Measurements from ENCODE around the gene GBP1.

GBP1 gene

DNA sequence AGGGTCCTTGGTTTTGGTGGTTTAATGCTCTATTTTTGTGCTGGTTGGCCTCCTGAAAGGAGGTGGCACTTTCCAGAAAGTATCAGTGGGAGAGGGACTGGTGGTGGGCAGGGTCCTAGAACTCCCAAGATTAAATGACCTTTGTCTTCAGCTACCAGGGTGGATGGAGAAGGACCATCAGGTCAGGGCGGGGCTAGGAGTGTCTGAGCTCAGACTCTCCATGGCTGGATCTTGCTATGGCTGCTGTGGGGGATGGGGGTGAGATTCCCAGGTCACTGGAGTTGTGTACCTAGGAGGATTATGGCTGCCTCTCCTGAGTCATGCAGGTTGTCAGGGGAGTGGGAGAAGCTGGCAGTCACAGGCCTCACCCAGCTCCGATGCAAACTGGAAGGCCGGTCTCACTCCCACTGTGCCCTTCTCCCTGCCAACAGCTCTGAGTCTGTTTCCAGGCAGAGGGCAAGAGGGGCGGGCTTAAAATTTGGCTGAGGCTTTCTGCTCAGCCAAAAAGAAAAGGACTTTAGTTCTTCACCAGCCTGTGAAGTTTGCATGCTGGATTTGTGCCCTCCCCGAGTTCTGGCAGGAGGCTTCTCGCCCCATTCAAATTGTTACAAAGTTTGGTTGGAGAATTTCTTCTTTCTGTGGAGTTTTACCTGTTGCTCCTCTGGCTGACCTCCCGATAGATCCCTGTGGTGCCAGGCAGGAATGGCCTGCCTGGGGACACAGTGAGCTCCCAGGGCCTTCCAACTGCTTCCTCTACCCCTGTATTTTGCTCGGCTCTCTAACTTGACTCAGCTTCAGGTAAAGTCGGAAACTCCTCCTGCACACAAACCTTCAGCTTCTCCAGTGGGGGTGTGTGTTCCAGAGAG is 59.5 kb downstream of the GBP1 start:
- no peak for DNase-seq
